GM19099 (cell line): ENCODE data around the gene ASIC4.

Source experiments
- POLR2A ChIP-seq: IDR thresholded peaks from 3 replicates; pipeline ENCODE4 v1.6.1; 2011; ENCODE audit warnings: low read depth; ENCODE audit not compliant: insufficient read length; ENCODE audit errors: extremely low read depth

Gene ASIC4

DNA sequence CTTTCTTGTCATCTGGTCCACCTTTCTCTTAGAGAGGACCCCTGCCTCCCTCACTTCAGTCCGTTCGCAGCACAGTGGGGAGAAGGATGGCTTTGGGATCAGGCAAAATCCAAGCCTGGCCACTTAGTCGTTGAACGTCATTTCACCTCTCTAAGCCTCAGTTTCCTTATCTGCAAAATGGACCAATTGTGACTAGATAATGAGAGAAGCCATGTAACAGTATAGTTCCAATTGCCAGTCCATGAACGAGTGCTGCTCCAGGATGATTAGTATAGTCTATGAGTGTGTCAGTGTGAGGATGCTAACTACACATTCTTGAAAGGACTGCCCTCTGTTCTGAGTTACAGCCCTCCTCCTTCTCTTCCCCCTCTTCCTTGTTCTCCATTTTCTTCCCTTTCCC, 58.9 kb downstream of the ASIC4 start:
- no peak for TF ChIP-seq POLR2A

DNA sequence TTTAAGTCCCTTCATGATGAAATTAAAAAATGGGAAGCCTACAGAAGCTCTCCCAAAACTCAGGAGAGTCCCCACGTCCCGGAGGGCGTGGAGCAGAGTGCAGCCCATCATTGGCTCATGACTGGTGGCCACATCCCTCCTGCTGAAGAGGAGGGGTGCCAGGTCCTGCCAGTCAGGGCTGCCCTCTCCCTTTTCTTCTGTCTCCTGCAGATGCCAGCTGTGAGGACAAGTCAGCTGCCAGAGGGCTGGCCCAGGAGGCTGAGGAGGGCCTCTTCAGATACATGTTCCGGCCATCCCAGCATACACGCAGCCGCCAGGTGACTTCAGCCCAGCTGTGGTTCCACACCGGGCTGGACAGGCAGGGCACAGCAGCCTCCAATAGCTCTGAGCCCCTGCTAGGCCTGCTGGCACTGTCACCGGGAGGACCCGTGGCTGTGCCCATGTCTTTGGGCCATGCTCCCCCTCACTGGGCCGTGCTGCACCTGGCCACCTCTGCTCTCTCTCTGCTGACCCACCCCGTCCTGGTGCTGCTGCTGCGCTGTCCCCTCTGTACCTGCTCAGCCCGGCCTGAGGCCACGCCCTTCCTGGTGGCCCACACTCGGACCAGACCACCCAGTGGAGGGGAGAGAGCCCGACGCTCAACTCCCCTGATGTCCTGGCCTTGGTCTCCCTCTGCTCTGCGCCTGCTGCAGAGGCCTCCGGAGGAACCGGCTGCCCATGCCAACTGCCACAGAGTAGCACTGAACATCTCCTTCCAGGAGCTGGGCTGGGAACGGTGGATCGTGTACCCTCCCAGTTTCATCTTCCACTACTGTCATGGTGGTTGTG, 60.4 kb downstream of the ASIC4 start:
- TF ChIP-seq POLR2A = no peak

DNA sequence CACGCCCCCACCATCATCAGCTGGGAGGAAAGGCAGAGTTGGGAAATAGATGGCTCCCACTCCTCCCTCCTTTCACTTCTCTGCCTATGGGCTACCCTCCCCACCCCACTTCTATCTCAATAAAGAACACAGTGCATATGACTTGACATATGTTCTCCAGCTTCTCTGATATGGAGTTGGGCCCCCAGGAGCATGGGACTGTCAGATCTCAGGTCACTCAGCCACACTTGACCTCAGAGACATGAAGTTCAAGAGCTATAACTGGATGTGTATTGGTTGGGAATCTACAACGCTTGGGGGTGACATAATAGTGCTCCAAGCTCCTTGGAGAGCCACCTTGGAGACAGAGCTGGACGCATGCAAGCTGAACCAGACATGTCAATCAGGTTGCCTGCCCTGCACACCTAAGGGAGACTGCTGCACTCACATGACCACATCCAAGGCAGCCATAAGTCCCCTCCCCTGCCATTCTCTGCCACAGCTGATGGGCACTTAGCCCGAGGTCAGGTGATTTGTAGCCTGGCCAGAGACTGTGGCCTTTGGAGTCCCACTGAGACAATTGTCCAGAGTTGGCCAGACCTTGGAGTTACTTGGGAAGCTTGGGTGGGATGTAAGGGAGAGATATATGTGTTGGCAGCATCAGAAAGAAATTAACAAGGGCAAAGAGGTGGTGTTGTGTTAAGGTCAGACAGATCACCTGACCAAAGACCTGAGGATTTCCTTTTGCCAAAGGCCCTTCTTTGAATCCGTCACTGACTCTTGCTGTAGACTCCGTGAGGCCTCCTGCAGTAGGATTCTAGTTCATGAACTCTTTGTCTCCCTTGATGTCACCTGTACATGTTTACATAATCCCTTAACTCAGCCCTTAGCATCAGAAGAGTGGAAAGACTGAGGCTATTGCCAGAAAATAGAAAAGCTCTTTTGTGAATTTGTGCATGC, 61.6 kb downstream of the ASIC4 start:
- TF ChIP-seq POLR2A = no peak

DNA sequence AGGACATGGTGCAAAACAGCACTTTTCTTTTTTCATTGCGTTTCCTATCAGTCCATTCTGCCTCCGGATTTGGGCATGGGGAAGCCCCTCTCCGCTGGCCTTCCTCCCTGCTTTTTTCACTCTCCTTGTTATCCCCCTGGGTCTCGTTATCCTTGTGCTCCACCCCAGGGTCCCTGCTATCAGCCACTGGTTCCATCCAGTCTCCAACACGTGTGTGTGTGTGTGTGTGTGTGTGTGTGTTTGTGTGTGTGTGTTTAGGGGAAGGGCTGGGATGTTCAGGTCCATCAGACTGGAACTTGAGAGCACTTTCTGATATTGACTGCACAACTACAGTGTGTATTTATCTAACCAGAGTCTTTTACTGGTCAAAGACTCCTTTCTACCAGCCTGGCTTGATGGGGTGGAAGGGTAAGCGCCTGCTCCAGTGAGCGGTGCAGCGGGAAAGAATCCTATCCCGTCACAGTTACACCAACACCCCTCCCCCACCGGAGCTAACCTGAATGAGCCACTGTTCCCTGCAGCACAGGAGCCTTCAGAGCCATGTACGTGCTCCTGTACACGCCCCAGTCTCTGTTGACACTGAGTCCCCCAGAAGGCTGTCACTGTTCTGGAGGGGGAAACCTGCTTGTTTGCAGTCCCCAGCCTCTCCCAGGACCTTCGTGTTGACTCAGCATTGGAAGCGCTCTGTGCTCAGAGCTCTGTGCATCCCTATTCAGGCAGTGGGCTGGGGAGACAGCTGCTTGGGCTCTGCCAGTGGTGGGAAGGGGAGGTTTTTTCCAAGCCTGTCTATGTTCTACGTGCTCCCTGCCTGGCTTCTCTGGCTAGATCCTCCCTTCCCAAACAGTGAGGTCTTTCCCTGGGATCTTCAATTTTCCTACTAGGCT, 62.5 kb downstream of the ASIC4 start:
- TF ChIP-seq POLR2A = no peak

DNA sequence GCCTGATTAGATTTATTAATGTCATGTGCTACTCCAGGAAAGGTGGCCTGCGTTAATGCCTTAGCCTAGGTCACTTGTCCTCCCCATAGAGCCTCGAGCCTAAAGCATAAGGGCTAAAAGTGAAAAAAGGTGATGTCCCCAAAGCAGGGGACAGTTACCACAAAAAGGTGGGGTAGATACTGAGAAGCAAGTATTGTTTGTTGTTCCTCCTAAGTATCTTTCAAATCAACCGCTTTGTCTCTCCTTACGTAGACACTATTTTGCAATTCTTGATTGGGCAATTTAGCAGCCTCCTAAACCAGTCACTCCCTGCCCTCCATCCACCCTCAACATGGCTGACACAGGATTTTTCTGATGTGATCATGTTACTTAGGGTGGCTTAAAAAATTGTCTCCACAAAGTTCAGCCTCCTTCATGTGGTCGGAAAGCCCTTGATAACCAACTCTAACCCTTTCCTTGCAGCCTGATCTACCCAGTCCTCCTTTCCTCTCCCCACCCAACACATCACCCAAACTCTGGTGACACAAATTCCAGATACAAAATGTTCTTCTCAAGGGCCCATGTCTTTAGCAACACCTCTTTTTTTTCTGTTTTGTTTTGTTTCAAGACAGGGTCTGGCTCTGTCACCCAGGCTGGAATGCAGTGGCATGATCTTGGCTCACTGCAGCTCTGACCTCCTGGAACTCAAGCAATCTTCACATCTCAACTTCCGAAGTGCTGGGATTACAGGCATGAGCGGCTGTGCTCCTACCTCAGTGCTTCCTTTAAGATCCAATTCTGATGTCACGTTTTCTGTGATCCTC, 64.7 kb downstream of the ASIC4 start:
- TF ChIP-seq POLR2A = no peak

DNA sequence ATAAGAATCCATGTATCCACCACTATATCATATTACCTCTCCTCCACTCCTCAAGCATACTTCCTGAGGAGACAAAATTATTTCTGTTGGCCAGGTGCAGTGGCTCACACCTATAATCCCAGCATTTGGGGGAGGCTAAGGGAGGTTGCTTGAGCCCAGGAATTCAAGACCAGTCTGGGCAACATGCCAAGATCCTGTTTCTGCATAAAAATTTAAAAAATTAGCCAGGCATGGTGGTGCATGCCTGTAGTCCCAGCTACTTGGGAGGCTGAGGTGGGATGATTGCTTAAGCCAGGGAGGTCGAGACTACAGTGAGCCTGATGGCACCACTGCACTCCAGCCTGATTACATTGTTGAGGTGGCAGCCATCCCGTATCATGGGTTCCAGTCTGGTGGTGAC, 67.1 kb downstream of the ASIC4 start:
- TF ChIP-seq POLR2A = no peak
